ENCODE results near the gene SMPDL3A.

- TF ChIP-seq CTCF (IDR thresholded peaks at IDR 0.05) (no peak), POLR2A (IDR thresholded peaks at IDR 0.05) (no peak), POLR2AphosphoS5 (IDR thresholded peaks at IDR 0.05; ENCODE audit: insufficient read depth in 1 of 2, low read depth in 1 of 2) (peak in 1 of 2 donors; percentile 38)
Measured at GRCh38 chr6:122798099-122798641, 9.1 kb downstream of the SMPDL3A start.
